OCI-LY7 (cell line): ENCODE results near the gene MIB2. TPM values are rescaled to one million over a fixed set of nuclear protein-coding genes. Genes with fewer than 3 reads are reported as not detected.
A peak's percentile ranks its signal among the peaks of the same experiment; 100 is the strongest.

Experiments used
- BruUV-seq: library from RNA; stranded (reverse); fragments of 400-500 nt; replicated peaks from 2 replicates; lab custom pipeline; 2021; lab: Mats Ljungman, UMichigan
- CTCF ChIA-PET: fragments of 300-600 bp; sonication (Branson Sonifier 250); formaldehyde crosslinking; loops from one replicate; lab custom pipeline; 2022; ENCODE audit warnings: antibody characterized with exemption; ENCODE audit not compliant: unreplicated experiment; lab: Charles Lee
- POLR2A ChIA-PET: fragments of 300-600 bp; sonication (Branson Sonifier 250); formaldehyde crosslinking; loops from one replicate; lab custom pipeline; 2022; ENCODE audit warnings: antibody characterized with exemption; lab: Charles Lee
- DNase-seq: peaks from one replicate; pipeline ENCODE4 v3.0.0-alpha.2; 2015; ENCODE audit warnings: low spot score
- H2AFZ ChIP-seq: fragments of 200-600 bp; sonication (generic), shearing (Covaris generic); 2 replicates; pipeline ENCODE4 v1.6.1; 2014; ENCODE audit warnings: mild to moderate bottlenecking, antibody characterized with exemption, low read length, moderate library complexity
- H3K27ac ChIP-seq: fragments of 200-600 bp; sonication (generic); 2 replicates; pipeline ENCODE4 v1.5.1; 2014; ENCODE audit warnings: mixed run types, low read depth, mild to moderate bottlenecking, moderate library complexity, low read length, inconsistent platforms; ENCODE audit not compliant: poor library complexity, severe bottlenecking
- H3K36me3 ChIP-seq: fragments of 200-600 bp; sonication (generic); 2 replicates; pipeline ENCODE4 v1.6.1; 2014; ENCODE audit warnings: mild to moderate bottlenecking, antibody characterized with exemption, low read length, moderate library complexity, mixed read lengths; ENCODE audit not compliant: insufficient read depth
- H3K4me1 ChIP-seq: fragments of 200-600 bp; sonication (generic); 2 replicates; pipeline ENCODE4 v1.5.1; 2014; ENCODE audit warnings: mild to moderate bottlenecking, low read length; ENCODE audit not compliant: insufficient read depth, poor library complexity, severe bottlenecking
- H3K4me2 ChIP-seq: fragments of 200-600 bp; sonication (generic); 2 replicates; pipeline ENCODE4 v1.6.1; 2014; ENCODE audit warnings: mild to moderate bottlenecking, low read length
- H3K4me3 ChIP-seq: fragments of 200-600 bp; sonication (generic); 2 replicates; pipeline ENCODE4 v1.5.1; 2014; ENCODE audit warnings: mild to moderate bottlenecking, low read depth, low read length; ENCODE audit not compliant: poor library complexity, severe bottlenecking
- H3K79me2 ChIP-seq: fragments of 200-600 bp; sonication (generic); 2 replicates; pipeline ENCODE4 v1.6.1; 2016; ENCODE audit warnings: low read depth, mild to moderate bottlenecking, low read length, moderate library complexity, mixed read lengths; ENCODE audit not compliant: insufficient read depth
- H3K9me2 ChIP-seq: fragments of 200-600 bp; sonication (generic); 2 replicates; pipeline ENCODE4 v1.6.1; 2016; ENCODE audit warnings: mild to moderate bottlenecking, low read length, mixed read lengths; ENCODE audit not compliant: insufficient read depth
- H3K9me3 ChIP-seq: fragments of 200-600 bp; sonication (generic); 2 replicates; pipeline ENCODE4 v1.6.1; 2014; ENCODE audit warnings: mild to moderate bottlenecking, mixed run types, low read length, mixed read lengths
- H4K20me1 ChIP-seq: fragments of 200-600 bp; sonication (generic); 2 replicates; pipeline ENCODE4 v1.6.1; 2014; ENCODE audit warnings: mild to moderate bottlenecking, antibody characterized with exemption, low read length, moderate library complexity, mixed read lengths; ENCODE audit not compliant: insufficient read depth
- CTCF ChIP-seq: fragments of 200-600 bp; sonication (generic); conservative IDR thresholded peaks from 2 replicates; pipeline ENCODE4 v1.5.1; 2014; ENCODE audit warnings: mild to moderate bottlenecking, antibody characterized with exemption, low read length, moderate library complexity, mixed read lengths
- EZH2phosphoT487 ChIP-seq: fragments of 200-600 bp; sonication (generic); IDR thresholded peaks from 2 replicates; pipeline ENCODE4 v1.6.1; 2018; ENCODE audit warnings: low read depth, borderline replicate concordance, mild to moderate bottlenecking, mixed run types, antibody characterized with exemption, low read length, moderate library complexity, mixed read lengths
- intact Hi-C: fragments of 100-400 bp; cut with micrococcal nuclease; formaldehyde crosslinking; loops from one replicate; pipeline ENCODE4 v1.10.0; 2022; ENCODE audit not compliant: unreplicated experiment
- total RNA-seq, 2 experiments: library from RNA; depleted of rRNA in 1 of 2; stranded (reverse); fragments of >200 nt in 1 of 2; shearing (Covaris generic) in 1 of 2; gene quantifications; 2 replicates each; pipeline ENCODE4 v1.2.3, GENCODE V29; 2014 to 2022

The MIB2 gene
- total RNA-seq, 2 experiments from 2014 or later = 54.0 to 64.9 TPM

- TF ChIP-seq EZH2phosphoT487 (no peak), CTCF (peak; percentile 76)
- ChIA-PET CTCF (interaction anchor here (1.5 kb wide), 1 partner anchor 10 kb away, joined by 3 read pairs; no protein-coding TSS in a partner anchor), POLR2A (no interaction called here)
- peak; percentile 14 for DNase-seq
- no peaks in the 10 kb centered on the region for H3K9me2 ChIP-seq
- no TSS peak for BruUV-seq
- no peaks in the 10 kb centered on the region for H3K79me2 ChIP-seq
- no peak overlapping the region for H3K27ac ChIP-seq
- H3K36me3 ChIP-seq = peaks cover 34% of the 10 kb centered on the region
- no peak overlapping the region for H3K4me3 ChIP-seq
- H3K4me1 ChIP-seq = no peaks in the 10 kb centered on the region
- H3K9me3 ChIP-seq = no peaks in the 10 kb centered on the region
- H4K20me1 ChIP-seq = no peaks in the 10 kb centered on the region
- no peak overlapping the region for H3K4me2 ChIP-seq
- H2AFZ ChIP-seq = no peak overlapping the region
- intact Hi-C loops = no loop called here
These were observed 50.5 kb downstream of the MIB2 start for GRCh38 chr1:1665815-1666251.

DNA sequence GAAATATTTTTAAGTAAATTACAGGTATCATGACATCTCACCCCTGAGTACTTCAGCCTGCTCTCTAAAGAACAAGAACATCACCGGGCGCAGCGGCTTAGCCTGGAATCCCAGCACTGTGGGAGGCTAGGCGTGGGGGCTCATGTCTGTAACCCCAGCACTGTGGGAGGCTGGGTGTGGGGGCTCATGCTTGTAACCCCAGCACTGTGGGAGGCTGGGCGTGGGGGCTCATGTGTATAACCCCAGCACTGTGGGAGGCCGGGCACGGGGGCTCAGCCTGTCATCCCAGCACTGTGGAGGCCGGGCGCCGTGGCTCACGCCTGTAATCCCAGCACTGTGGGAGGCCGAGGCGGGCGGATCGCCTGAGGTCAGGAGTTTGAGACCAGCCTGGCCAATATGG is 51.2 kb downstream of the MIB2 start:
- no TSS peak for BruUV-seq
- peaks cover 41% of the 10 kb centered on the region for H3K36me3 ChIP-seq
- ChIA-PET CTCF (no interaction called here), POLR2A (interaction anchor here (0.6 kb wide), 1 partner anchor 246 kb away, joined by 4 read pairs; no protein-coding TSS in a partner anchor)
- H3K4me2 ChIP-seq = no peak overlapping the region
- intact Hi-C loops = no loop called here
- TF ChIP-seq CTCF = no peak
- no peak for TF ChIP-seq EZH2phosphoT487
- H3K9me3 ChIP-seq = no peaks in the 10 kb centered on the region
- no peak overlapping the region for H3K27ac ChIP-seq
- no peak overlapping the region for H3K4me3 ChIP-seq
- no peak for DNase-seq
- no peaks in the 10 kb centered on the region for H4K20me1 ChIP-seq
- no peak overlapping the region for H2AFZ ChIP-seq
- no peaks in the 10 kb centered on the region for H3K4me1 ChIP-seq
- no peaks in the 10 kb centered on the region for H3K79me2 ChIP-seq
- no peaks in the 10 kb centered on the region for H3K9me2 ChIP-seq
